GM06990 (cell line): Measurements from ENCODE around the gene ALPL.

Experiments
- DNase-seq: peaks from one replicate; pipeline ENCODE4 v3.0.0-alpha.2; 2011; ENCODE audit not compliant: insufficient read length; ENCODE audit errors: extremely low read depth
- H3K27me3 ChIP-seq: replicated peaks from 2 replicates; pipeline ENCODE4 v1.6.0; 2011; ENCODE audit warnings: low read length; ENCODE audit not compliant: control insufficient read depth, insufficient read depth
- H3K36me3 ChIP-seq: 2 replicates; pipeline ENCODE4 v1.5.1; 2011; ENCODE audit warnings: low read length; ENCODE audit not compliant: control insufficient read depth, insufficient read depth
- H3K4me3 ChIP-seq: replicated peaks from 2 replicates; pipeline ENCODE4 v1.5.1; 2011; ENCODE audit warnings: low read depth, mild to moderate bottlenecking, control low read depth, low read length
- CTCF ChIP-seq: IDR thresholded peaks from 2 replicates; pipeline ENCODE4 v1.5.1; 2011; ENCODE audit warnings: low read length, control low read depth, mild to moderate bottlenecking, inconsistent platforms; ENCODE audit not compliant: insufficient read depth, poor library complexity, severe bottlenecking

The ALPL gene

GRCh38 chr1:21575351-21575942, 66.2 kb downstream of the ALPL start:
- Histone ChIP-seq H3K27me3 (peaks cover 2% of the 10 kb centered on the region), H3K4me3 (no peak overlapping the region)
- no peak for DNase-seq

DNA sequence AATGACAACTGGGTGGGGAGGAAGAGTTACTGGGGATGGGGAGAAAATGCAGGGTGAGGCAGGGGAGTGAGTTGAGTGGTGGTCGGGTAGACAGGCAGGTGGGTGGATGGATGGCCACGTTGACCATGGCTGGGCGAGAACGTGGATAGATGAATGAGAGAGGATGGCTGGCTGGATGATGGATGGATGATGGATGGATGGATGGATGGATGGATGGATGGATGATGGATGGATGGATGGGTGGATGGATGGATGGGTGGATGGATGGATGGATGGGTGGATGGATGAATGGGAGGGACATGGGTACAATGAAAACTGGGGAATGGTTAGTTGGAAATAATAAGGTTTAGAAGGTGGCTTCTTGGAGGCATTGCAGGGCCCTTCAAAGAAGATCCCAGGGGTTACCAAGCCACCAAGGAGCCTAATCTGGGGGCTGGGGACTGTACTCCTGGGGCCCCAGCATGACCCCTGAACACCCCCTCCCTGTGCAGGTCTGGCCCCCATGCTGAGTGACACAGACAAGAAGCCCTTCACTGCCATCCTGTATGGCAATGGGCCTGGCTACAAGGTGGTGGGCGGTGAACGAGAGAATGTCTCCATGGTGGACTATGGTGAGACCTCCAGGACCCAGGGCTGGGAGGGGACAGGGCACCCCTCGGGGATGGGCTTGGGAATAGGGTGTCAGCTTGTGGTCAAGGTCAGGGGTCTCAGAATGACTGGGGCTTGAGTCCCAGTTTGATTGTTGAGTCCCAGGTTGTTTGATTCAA, 67.0 kb downstream of the ALPL start:
- Histone ChIP-seq H3K27me3 (peaks cover 2% of the 10 kb centered on the region), H3K4me3 (no peak overlapping the region), H3K36me3 (no peaks in the 10 kb centered on the region)
- TF ChIP-seq CTCF, result no peak
- DNase-seq, result no peak

More at GRCh38 chr1:21575351-21575942, 66.2 kb downstream of the ALPL start:
- no peak for TF ChIP-seq CTCF
- no peaks in the 10 kb centered on the region for H3K36me3 ChIP-seq

DNA sequence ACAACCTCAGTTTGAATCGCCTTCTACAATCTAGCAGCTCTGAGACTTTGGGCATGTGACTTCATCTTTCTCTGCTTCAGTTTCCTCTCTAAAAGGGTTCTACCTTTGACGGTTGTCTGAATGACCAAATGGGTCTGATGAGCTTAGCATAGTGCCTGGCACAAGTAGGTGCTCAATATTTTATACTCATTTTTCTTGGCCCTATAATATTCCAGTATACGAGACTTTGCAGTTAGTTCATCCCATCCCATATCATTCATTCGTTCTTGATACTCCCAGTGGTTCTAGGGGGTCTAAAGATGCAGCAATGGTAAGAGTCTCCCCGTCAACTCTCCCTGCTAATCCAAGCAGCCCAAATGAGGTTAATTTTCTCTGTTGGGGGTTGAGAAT, 67.6 kb downstream of the ALPL start:
- no peak for TF ChIP-seq CTCF
- no peak for DNase-seq
- H3K4me3 ChIP-seq, result no peak overlapping the region
- H3K27me3 ChIP-seq, result peaks cover 2% of the 10 kb centered on the region
- H3K36me3 ChIP-seq, result no peaks in the 10 kb centered on the region

GRCh38 chr1:21577324-21577723, 68.1 kb downstream of the ALPL start:
- peaks cover 2% of the 10 kb centered on the region for H3K27me3 ChIP-seq
- no peak for TF ChIP-seq CTCF
- no peaks in the 10 kb centered on the region for H3K36me3 ChIP-seq
- no peak overlapping the region for H3K4me3 ChIP-seq
- no peak for DNase-seq

GRCh38 chr1:21577933-21578332, 68.7 kb downstream of the ALPL start:
- no peak for DNase-seq
- no peak for TF ChIP-seq CTCF

More at GRCh38 chr1:21577933-21578332, 68.7 kb downstream of the ALPL start:
- Histone ChIP-seq H3K36me3 (no peaks in the 10 kb centered on the region), H3K27me3 (peaks cover 2% of the 10 kb centered on the region), H3K4me3 (no peak overlapping the region)
